ENCODE measurements around the gene STK17B.

Gene STK17B

DNA sequence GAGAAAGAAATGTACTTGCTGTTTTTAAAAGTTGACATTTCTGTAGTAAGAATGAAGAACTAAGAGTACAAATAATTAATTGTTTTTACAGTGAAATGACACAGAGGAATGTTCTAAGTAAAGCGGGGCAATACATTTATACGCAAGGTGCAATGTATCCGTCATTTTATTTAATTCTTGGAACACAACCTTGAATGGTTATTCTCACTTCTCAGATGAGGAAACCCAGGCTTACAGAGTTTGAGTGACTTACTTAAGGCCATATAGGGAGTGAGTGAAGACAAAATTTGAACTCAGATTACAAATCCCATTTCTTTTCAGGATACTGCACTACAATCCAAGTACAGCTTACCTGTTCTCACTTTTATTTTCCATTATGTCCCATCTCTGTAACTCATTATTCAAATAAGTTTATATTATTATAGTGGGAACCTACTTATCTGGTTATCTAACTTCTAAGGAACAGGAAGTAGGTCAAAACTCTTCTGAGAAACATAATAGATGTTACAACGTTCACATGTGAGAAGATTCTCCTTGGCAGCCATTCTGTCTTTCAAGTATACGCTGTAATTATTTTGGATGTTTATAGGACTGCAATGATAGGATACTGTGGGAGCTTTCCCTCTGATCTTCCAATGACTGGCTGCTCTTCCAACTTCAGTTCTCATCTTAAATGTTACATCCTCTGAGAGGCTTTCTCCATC, 12.3 kb upstream of the STK17B start:
- no peak for DNase-seq (ENCODE audit: low read depth)

- no peak for DNase-seq (ENCODE audit: low read depth)
These were observed 11.7 kb upstream of the STK17B start for GRCh38 chr2:196183172-196183473.

GRCh38 chr2:196182439-196183171, 11.2 kb upstream of the STK17B start:
- DNase-seq (ENCODE audit: low read depth), result no peak

DNA sequence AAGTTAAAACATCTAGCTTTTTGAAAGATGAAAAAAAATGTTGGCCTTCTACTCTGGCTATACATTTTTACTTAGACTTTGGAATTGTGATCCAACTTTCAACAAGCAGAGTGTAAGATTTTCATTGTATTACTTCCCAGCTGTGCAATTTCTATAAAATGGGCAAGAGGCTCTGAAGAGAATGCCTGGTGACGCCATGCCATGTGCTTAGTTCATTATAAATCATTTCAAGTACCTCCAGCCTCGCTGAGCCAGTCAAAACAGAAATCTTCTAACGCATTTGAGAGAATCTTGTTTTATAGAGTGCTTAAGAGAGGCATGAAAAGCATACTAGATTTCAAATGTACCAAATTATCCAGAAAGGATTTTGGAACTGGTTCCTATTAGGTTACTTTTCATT, 10.1 kb upstream of the STK17B start:
- DNase-seq (ENCODE audit: low read depth), result no peak

- DNase-seq (ENCODE audit: low read depth), result no peak
These were observed 5.7 kb upstream of the STK17B start for GRCh38 chr2:196177124-196177523.

GRCh38 chr2:196176142-196176738, 4.9 kb upstream of the STK17B start:
- peak; percentile 72 for DNase-seq (ENCODE audit: low read depth)

DNA sequence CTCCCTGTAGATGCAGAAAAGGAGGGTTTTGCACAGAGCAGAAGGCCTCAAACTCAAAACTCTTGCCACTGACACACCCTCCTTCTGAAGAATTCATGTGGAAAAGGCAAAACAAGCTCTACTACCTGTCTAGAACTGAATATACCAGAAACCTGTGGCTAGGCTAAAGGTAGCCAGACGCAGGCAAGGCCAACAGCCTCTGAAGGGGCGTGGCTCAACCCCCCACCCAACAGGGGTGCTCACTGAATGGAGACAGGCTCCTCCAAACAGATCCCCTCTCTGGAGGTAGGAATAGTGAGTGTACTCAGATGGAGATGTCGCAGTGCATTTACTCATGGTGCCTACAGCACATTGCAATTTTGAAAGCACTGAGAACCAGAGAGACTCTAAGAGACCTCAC, 3.0 kb upstream of the STK17B start:
- DNase-seq (ENCODE audit: low read depth), result no peak

DNA sequence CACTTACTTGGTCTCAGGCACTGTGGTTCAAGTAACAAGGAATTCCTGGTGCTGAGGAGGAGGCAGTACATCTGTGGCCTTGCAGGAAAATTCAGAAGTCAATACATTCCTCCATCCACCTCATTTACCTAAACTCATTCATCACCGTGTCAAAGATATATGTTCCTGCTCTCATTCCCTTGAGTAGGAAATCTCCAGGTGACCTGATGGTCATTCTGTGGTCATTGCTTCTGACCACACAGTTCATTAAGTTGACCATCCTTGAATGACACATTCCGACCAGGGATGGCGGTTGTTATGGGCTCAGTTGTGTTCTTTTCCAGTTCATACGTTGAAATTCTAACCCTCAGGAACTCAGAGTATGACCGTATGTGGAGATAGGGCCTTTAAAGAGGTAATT, 2.1 kb upstream of the STK17B start:
- no peak for DNase-seq (ENCODE audit: low read depth)

DNA sequence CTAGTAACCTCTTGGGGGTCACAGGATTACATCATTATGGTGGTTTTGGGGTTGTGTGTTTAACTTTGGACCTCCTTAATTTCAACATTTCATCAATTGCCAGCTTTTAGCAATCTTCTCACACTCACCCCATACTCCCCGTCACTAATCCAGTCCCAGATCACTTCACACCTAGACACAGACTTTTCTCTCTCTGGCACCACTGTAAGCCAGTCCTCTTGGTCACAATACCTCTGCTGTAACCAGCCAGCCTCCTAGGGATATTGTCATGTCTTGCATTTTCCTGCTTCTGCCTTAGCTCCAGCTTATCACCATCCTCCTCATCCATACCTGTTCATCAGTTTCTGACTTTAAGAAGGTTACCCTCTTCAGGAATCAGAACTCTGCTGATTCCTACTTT, 1.6 kb upstream of the STK17B start:
- no peak for DNase-seq (ENCODE audit: low read depth)

- no peak for DNase-seq (ENCODE audit: low read depth)
These were observed 568 bp upstream of the STK17B start for GRCh38 chr2:196171946-196172345.

GRCh38 chr2:196170606-196171247, 651 bp downstream of the STK17B start:
- no peak for DNase-seq (ENCODE audit: low read depth)

DNA sequence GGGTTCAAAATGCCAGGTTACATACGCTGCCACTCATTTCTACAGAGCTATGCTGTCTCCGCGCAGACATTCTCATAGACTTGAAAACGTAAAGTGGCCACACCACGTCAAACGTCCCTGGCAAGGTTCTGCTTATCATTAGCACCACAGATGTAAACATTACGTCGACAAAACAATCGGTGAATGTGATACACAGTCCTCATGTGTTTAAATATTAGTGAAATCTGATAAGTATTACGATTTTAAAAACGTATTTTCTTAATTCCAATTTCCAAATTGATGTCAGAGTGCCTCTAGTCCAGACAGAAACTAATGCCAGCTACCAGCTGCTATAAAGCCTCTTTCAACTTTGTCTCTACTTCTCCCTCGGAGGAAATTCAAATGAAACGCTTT, 1.2 kb downstream of the STK17B start:
- no peak for DNase-seq (ENCODE audit: low read depth)

DNA sequence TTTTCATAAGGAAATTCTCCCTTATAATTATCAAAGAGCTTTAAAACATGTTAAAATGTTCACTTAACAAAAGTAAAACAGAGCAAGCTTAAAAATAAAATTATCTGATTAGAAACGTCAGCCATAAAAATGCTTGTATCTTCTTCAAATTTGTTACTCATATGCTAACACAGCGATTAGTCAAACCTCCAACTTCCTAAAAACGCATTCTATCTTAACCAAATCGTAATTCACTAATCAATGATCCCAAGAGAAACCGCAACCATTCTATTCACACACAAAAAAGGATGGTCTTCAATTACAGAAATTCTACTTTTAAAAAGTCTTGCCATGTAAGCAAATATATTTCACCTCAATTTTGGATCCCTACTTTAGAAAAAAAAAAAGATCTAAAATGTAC, 1.9 kb downstream of the STK17B start:
- DNase-seq (ENCODE audit: low read depth), result no peak

DNA sequence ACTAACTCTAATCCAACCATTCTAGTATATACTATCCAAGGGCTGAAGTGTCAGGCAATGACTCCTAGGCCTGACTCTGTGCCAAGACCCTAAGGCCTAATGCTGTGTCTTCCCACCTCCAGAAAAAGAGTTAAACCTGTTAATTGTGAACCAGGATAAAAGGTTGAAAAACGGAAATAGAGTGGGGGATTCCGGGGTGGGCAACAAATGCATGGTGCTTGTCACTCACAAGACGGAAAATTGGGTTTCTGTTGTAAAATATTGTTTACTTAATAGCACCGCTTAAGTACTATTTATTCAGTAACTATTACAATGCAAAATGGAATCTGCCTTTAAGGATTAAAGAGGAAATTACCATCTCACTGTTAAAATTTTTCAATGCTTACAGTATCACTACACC, 3.2 kb downstream of the STK17B start:
- DNase-seq (ENCODE audit: low read depth), result no peak

DNA sequence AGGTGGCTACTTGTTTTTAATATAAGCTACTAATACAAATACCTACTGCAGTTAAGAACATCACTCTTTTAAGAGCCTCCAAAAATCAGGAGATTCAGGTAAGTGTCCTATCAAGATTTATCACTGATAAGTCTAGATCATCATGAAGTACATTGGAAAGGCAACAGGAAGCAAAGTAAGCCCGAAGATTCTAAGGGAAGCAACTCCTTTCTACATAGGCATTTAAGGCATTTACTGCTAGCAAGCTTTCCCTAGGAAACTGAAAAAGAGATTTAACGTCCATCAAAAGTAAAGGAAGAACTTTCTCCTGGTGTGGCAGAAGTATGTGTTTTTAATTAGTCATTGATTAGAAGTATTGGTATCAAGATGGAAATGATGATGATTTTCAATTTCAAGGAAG, 3.7 kb downstream of the STK17B start:
- no peak for DNase-seq (ENCODE audit: low read depth)

GRCh38 chr2:196166876-196167275, 4.5 kb downstream of the STK17B start:
- DNase-seq (ENCODE audit: low read depth), result no peak

- no peak for DNase-seq (ENCODE audit: low read depth)
These were observed 6.4 kb downstream of the STK17B start for GRCh38 chr2:196165016-196165415.

DNA sequence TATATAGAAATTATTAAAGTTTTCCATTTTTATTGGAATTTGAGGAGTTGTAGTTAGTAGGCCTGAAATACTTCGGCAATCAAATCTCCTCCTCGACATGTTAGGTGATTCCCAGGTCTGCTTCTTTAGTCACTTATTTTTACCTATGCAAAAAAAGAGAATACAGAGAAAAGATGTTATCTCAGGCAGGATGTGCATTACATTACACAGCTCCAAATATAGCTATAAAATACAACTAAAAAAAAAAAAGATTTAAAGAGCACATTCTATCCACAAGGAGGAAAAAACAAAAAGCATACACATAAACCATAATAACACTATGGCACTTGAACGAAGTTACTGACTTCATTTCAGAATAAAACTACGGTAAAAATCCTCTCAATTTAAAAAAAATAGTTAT, 8.1 kb downstream of the STK17B start:
- DNase-seq (ENCODE audit: low read depth), result no peak

DNA sequence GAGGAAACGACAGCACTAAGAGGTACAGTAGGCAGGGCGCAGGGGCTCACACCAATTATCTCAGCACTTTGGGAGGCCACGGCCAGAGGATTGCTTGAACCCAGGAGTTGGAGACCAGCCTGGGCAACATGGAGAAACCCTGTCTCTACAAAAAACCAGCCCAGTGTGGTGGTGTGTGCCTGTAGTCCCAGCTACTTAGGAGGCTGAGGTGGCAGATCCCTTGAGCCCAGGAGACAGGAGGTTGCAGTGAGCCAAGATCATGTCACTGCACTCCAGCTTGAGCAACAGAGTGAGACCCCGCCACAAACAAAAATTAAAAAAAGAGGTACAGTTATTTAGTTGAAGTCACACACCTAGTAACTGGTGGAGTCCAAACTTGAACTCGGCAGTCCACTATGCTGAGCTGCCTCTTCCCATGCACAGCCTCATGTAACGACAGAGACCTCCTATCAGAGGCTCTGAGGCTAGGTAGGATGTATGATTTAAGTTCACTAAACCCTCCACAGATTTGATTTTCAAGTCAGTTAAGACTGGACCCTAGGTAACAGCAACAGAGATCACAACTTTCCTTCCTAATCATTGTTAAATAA, 8.7 kb downstream of the STK17B start:
- no peak for DNase-seq (ENCODE audit: low read depth)

GRCh38 chr2:196160946-196161345, 10.4 kb downstream of the STK17B start:
- no peak for DNase-seq (ENCODE audit: low read depth)

- peak; percentile 57 for DNase-seq (ENCODE audit: low read depth)
These were observed 11.3 kb downstream of the STK17B start for GRCh38 chr2:196160101-196160500.

GRCh38 chr2:196159221-196159892, 12.0 kb downstream of the STK17B start:
- no peak for DNase-seq (ENCODE audit: low read depth)
